Fibroblast of skin of left biceps (primary cell): ENCODE data around the gene CTNNA2.

Source experiments
- DNase-seq, 2 experiments: peaks; one replicate each; pipeline ENCODE4 v3.0.0-alpha.2; 2013; ENCODE audit warnings: low read depth in 2 of 2

CTNNA2 gene

GRCh38 chr2:79789811-79790210 is 277.0 kb downstream of the CTNNA2 start:
- DNase-seq = no peak

GRCh38 chr2:79792090-79792489 is 279.2 kb downstream of the CTNNA2 start:
- no peak for DNase-seq

GRCh38 chr2:79793006-79793405 is 280.2 kb downstream of the CTNNA2 start:
- no peak for DNase-seq

GRCh38 chr2:79796641-79797040 is 283.8 kb downstream of the CTNNA2 start:
- DNase-seq = no peak

- no peak for DNase-seq
Measured at GRCh38 chr2:79798776-79799175, 285.9 kb downstream of the CTNNA2 start.

GRCh38 chr2:79799729-79800128 is 286.9 kb downstream of the CTNNA2 start:
- DNase-seq = no peak

- DNase-seq = no peak
Measured at GRCh38 chr2:79801082-79801481, 288.2 kb downstream of the CTNNA2 start.

GRCh38 chr2:79817288-79817687 is 304.4 kb downstream of the CTNNA2 start:
- DNase-seq = no peak

- no peak for DNase-seq
Measured at GRCh38 chr2:79820281-79820680, 307.4 kb downstream of the CTNNA2 start.

- no peak for DNase-seq
Measured at GRCh38 chr2:79822136-79822535, 309.3 kb downstream of the CTNNA2 start.

- DNase-seq = no peak
Measured at GRCh38 chr2:79824086-79824786, 311.4 kb downstream of the CTNNA2 start.

- no peak for DNase-seq
Measured at GRCh38 chr2:79827881-79828280, 315.0 kb downstream of the CTNNA2 start.

- no peak for DNase-seq
Measured at GRCh38 chr2:79830501-79830900, 317.6 kb downstream of the CTNNA2 start.

- no peak for DNase-seq
Measured at GRCh38 chr2:79831961-79832360, 319.1 kb downstream of the CTNNA2 start.

- DNase-seq = no peak
Measured at GRCh38 chr2:79832511-79833234, 319.8 kb downstream of the CTNNA2 start.

GRCh38 chr2:79833235-79833878 is 320.5 kb downstream of the CTNNA2 start:
- no peak for DNase-seq

- no peak for DNase-seq
Measured at GRCh38 chr2:79835911-79836310, 323.1 kb downstream of the CTNNA2 start.

- no peak for DNase-seq
Measured at GRCh38 chr2:79844011-79844410, 331.2 kb downstream of the CTNNA2 start.

GRCh38 chr2:79846878-79847277 is 334.0 kb downstream of the CTNNA2 start:
- DNase-seq = no peak

GRCh38 chr2:79849241-79849640 is 336.4 kb downstream of the CTNNA2 start:
- no peak for DNase-seq

- DNase-seq = no peak
Measured at GRCh38 chr2:79849949-79850348, 337.1 kb downstream of the CTNNA2 start.

- no peak for DNase-seq
Measured at GRCh38 chr2:79850912-79851311, 338.1 kb downstream of the CTNNA2 start.
